GM19351 (cell line): ENCODE measurements around the gene NAP1L4.

Source experiments
- ATAC-seq: cut with Tn5 transposase; IDR thresholded peaks from one replicate; pipeline ENCODE4 v1.9.1; 2021; ENCODE audit warnings: mild to moderate bottlenecking, moderate library complexity; ENCODE audit not compliant: unreplicated experiment

NAP1L4 gene

DNA sequence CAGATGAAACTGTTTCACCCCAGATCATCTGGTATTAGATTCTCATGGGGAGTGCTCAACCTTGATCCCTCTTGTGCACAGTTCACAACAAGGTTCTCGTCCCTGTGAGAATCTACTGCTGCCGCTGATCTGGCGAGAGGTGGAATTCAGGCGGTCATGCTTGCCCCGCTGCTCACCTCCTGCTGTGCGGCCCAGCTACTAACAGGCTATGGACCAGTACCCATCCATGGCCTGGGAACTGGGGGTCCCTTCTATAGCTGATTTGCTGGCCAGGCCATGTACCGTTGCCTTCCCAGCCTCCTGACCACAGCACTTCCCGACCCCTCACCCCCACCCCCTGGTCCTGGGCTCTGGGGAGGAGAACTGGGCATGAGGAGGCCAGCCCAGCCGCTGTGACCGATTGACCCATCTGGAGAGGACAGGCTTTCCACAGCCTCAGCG lies 65.5 kb downstream of the NAP1L4 start:
- ATAC-seq, result no peak

DNA sequence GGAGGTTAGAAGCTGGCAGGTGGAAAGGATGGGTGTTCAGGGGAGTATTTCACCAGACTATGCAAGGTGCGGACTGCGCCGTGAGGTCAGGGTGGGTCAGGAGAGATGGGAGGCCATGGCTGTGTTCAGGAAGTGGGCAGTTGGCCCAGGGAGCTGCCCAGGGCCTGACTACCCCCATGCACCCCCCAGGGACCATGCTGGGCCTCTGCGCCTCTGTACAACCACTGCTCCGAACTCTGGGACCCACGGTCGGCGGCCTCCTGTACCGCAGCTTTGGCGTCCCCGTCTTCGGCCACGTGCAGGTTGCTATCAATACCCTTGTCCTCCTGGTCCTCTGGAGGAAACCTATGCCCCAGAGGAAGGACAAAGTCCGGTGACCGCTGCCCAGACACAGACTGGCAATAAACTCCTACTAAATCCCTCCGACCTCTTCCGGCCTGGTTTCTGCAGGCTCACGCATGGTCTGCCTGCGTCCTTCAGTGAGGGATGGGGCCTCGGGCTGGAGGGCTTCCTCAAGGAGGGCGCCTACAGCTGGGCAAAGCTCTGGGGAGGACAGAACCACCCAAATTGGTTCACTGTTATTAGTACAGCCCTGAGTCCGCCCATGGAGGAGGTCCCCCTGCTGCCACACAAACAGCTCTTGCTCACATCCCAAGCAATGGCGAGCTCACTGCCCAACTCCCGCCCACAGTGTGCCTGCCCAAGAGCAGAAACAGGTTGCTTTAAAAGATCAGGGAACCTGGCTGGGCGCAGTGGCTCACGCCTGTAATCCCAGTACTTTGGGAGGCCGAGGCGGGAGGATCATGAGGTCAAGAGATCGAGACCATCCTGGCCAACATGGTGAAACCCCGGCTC lies 67.1 kb downstream of the NAP1L4 start:
- no peak for ATAC-seq

DNA sequence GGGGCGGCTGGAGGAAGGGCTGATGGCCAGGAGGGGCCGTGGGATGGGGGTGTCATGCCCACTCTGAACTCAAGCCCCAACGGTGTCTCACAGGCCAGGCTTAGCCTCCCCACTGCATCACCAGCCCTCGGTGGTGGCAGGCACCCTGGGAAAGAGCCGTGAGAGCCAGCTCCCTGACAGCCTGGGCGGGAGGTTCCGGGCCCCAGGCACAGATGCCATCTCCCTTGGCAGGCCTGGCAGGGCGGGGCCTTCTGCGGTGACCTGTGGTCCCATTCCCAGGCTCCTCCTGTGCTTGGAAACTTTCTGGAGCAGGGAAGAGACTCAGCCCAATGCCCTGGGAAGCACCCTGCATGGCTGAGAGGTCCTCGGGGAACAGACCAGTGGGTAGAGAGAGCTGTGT lies 67.7 kb downstream of the NAP1L4 start:
- no peak for ATAC-seq

DNA sequence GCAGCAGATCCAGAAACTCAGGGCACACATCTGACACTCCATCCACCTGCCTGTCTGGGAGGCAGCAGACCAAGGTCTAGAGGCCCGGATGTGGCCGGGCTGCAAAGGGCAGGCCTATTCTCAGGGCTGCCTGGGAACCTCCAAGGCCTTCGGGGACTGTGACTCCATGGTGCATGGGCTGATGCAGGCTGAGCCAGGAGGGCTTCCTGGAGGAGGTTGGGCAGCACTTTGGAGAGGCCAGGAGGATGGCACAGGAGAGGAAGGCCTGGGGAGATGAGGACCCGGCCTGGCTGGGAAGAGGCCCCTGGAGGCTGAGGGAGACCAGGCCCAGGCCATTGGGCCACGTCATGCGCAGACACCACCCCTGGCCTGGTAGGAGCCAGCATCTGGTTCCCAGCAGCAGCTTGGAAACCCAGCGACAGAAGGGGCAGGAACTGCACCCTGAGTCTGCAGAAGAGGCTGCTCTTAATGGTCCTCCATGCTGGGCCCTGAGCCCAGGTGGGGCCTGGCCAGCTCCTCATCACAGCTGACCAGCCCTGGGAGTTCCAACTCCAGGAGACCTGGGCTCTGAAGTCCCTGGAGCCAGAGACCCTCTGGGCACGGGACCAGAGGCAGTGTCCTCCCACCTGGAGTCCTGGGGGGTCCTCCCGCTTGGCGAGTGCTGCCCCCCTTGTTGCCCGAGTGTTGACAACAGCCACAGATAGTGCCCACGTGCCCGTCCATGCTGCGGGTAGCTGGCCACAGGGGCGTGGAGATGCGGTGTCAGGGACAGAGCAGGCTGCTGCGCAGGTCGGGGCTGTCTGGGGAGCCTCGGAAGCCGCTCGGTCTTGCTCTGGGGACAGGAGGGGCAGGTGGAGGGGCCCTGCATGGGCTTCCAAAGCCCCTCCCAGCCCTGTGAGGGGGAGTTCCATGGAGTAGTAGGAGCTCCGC lies 68.4 kb downstream of the NAP1L4 start:
- no peak for ATAC-seq

DNA sequence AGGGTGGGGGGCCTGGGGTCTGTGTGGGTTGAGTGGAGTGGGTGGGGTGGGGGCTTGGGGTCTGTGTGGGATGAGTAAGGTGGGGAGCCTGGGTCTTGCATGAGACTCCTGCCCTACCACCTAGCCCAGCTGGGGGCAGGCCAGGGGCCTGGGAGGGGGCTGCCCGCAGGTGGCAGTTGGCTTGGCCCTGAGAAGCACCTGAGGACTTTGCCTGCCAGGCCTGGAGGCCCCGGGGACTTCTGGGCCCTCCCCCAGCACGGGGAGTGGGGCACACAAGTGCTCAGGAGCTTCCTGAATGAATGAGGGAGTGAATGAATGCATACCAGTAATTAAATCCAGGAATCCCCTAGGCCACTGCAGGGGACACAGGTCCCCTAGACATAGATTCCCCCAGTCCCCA lies 69.5 kb downstream of the NAP1L4 start:
- ATAC-seq, result no peak

DNA sequence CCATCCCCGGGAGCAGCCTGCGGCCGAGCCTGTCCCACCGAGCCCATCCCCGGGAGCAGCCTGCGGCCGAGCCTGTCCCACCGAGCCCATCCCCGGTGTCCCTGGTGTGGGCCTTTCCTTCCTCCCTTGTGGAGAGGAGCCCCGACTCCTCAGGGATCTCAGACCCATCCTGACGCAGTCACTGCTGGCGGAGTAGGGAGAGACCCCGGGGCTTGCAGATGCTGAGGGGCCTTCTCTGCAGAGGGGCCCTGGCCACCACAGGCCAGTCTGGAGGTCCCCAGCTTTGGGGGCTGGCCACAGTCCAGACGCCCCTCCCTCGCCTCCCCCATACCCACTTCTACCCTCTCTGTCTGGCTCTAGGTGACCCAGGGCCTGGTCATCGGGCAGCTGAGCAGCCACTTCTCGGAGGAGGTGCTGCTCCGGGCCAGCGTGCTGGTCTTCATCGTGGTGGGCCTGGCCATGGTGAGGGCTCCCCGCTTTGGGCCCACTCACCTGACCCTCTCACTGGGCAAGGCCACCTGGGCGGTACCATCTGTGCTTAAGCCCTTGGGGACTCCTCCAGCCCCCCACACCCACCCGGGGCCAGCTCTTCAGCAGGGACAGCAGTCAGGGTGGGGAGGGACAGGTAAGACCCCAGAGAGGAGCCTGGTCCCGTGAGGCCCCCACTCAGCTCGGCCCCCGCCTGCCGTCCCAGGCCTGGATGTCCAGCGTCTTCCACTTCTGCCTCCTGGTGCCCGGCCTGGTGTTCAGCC lies 70.2 kb downstream of the NAP1L4 start:
- no peak for ATAC-seq

DNA sequence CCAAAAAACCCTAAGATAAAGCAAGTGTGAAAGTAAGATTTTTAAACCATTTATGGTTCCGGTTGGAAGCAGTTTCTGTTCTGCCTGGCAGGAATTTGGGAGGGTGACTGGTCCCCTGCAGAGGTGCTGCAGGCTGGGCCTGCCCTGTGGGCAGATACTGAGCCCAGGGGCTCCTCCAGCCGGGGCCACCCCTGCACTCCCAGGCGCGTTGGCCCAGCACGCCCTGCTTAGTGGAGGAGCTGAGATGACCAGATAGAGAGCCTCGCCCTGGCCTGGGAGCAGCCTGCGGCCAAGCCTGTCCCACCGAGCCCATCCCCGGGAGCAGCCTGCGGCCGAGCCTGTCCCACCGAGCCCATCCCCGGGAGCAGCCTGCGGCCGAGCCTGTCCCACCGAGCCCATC lies 70.9 kb downstream of the NAP1L4 start:
- no peak for ATAC-seq

DNA sequence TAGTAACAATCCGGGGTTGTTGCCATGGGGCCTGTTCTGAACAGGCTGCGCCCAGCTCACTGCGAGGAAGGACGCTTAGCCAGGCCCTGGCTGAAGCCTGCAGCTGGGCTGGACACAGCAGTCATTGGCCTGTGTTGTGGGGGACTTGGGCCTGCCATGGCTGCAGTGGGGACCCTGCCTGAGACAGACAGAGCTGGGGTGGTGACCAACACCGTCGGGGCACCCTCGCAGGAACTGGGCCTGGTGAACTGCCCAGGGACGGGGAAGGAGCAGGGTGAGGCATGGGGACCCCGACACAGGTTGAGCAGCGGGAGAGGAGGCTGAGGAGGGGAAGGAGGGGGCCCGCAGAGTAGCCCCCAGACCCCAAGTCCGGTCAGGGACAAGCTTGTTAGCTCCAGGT lies 71.8 kb downstream of the NAP1L4 start:
- ATAC-seq, result no peak

DNA sequence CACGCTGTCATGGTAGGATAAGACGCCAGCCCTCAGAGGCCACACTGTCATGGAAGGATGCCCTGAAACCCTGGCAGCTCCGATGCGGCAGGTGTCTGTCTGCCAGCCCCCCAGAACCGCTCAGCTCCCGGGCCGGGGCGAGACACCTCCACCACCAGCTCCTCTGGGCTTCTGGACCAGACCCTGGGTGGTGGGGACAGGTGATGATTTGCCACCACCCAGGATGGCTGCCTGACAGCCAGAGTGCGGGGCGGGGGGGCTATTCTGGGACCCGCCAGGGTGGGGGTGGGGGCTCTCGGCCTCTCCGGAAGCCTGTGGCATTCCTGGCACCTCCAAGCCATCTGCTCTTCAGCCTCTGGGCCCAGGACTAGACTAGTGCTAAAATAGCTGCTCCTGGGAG lies 72.3 kb downstream of the NAP1L4 start:
- no peak for ATAC-seq

DNA sequence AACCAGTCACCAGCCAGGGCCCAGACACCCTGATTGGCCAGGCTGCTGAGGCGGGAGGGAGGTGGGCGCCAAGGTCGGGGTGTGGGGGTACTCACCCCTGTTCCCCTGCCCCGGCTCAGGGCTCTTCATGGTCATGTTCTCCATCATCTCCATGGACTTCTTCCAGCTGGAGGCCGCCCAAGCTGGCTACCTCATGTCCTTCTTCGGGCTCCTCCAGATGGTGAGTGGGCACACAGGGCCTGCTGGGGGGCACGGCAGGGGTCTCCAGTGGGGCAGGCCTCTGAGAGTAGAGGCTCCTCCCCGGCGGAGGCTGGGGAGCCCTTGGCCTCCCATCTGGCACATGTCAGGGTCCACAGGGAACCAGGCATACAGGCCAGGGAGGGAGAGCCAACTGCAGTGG lies 72.9 kb downstream of the NAP1L4 start:
- ATAC-seq, result no peak

DNA sequence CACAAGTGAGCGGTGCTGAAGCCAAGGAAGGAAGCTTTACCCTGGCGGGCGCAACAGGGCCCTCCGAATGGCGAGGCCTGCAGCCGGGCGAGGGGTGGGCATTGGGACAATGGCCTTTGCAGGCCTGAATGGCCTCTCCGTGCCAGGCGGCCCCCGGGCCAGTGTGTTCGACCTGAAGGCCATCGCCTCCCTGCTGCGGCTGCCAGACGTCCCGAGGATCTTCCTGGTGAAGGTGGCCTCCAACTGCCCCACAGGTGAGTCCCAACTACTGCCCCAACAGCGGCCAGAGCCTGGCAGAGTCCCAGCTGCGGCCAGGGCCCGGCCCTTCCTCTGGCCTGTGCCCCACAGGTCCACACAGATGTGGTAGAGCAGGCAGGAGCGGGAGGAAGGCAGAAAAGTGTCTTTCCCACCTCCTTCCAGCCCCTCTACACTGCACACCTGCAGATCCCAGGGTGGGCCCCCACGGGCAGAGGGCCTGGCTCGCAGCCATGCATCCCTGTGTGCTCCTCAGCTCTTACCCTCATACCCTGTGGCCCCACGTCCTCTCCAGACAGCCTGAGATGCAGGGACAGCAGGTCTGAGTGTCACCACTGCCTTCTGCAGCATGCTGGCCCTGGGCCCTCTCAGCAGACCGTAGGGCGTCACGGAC lies 74.2 kb downstream of the NAP1L4 start:
- ATAC-seq, result no peak

DNA sequence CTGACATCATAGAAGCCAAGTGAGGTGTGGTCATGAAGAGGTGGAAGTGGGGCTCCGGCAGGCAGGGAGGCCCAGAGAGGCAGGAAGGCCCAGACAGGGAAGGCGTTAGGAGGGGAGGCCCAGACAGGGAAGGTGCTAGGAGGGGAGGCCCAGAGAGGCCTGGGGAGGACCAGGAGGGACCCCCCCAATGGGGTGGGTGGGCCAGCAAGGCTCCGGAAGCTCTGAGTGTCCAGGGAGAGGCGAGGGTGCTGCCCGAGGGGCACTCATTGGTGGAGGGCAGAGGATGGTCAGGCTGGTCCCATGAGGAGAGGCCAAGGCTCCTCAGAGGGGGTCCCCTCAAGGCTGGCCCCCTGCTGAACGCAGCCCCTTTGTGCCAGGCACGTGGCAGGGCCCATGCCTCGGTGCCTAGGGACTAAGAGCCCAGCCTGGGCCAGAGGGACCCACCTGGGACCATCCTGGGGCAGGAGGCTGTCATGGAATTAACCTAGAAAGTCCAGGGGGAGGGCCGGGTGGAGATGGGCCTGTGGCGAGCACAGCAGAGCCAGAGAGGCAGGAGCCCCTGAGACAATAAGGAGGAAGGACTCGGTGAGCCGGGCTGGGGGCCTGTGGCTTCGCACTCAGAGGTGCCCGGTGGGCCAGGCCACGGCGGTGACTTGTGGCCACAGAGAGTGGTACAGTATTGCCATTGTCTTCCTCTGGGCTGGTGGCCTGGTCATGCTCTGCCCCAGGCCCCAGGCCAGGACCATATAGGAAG lies 75.1 kb downstream of the NAP1L4 start:
- no peak for ATAC-seq

DNA sequence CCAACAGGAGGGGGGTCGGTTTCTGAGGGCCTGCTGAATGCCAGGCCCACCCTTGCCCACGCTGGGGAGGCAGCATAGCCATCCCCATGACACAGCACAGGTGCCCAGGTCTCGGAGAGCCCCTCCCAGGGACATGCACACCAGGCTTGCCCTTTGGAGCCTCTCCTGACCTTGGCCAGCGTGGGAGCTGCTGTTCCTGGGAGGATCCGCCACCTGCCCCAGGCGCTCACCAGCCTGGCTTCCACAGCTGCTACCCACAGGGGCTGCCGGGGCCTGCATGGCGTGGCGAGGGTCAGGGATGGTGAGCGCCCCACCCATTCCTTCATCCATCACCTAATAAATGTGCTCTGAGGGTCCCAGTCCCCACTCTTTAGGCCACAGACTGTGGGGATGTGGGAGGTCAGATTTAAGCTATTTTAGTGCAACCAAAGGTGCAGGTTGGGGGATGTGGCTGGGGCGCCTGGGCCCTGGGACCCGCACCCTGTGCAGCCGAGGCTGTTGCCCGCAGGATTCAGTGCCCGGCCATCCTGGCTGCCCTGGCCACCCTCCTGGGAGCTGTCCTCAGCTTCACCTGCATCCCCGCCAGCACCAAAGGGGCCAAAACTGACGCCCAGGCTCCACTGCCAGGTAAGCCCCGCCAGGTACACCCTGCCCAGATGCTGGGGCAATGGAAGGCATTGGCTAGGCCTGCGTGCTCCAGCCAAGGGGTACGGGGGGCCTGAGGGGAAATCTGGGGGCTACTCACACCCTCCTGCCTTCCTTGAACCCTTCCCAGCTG lies 75.8 kb downstream of the NAP1L4 start:
- ATAC-seq, result no peak

DNA sequence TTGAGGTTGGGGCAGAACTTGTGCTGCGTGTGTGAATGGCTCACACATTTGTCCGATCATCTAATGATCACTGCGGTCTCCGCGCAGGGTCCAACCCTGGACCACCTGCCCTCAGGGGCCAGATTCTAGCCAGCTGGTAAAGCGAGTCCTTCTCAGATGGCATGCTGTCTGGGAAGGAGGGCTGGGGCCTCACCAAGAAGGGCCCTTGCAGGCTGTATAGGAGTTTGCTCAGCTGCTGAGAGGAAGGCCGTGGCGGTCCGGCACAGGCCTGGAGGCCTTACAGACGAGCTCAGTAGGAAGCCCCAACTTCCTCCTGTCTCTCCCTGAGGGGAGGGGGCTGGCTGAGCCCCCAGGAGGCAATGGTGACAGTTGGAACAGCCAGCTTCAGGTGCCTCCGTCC lies 76.7 kb downstream of the NAP1L4 start:
- no peak for ATAC-seq

DNA sequence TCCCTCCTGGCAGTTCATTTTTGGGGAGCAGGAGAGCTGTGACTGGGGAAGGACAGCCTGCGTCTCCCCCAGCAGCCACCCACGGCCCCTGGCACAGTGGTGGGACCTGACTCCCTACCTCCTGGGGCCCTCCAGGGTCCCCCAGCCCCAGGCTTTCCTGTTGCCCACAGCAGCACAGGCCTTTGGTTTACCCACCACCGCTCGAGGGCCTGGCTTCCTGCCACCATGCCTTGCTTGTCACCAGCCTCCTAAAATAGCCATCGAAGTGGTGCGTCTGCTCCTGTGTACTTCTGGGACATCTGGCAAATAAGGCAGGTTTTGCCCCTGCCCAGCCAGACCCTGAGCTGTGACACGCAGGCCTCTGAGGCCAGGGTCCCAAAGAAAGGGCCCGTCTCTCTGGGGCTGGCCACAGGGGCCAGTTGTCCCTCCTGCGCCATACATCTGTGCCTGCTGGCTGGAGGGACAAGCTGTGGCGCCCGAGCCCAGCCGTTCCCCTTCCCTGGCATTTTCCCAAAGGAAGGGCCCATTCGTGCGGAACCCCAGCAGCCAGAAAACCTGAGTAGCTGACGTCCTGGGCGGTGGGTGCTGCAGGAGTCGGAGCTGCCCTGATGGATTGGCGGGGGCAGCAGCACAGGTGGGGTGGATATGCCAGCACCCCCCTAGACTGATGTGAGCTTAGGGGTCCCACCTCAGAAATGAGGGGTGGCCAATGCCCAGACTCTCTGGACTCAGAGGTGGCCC lies 77.5 kb downstream of the NAP1L4 start:
- ATAC-seq, result no peak

DNA sequence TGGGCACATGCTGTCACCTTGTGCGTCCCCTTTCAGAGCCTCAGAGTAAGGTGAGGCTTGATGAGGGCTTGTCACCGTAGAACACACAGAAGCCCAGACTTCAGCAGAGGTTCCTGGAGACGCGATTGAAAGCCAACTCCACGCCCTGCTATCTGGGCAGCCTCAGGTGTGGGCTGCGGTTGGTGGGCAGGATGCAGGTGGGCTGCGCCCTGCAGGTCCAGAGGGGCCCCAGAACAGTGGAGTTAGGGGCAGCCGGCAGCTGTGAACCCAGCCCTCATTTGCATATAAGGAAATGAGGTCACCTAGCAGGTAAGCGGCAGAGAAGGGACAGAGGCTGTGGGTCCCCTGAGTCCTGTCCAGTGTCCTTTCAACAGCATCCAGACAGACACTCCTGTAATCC lies 78.4 kb downstream of the NAP1L4 start:
- ATAC-seq, result no peak

DNA sequence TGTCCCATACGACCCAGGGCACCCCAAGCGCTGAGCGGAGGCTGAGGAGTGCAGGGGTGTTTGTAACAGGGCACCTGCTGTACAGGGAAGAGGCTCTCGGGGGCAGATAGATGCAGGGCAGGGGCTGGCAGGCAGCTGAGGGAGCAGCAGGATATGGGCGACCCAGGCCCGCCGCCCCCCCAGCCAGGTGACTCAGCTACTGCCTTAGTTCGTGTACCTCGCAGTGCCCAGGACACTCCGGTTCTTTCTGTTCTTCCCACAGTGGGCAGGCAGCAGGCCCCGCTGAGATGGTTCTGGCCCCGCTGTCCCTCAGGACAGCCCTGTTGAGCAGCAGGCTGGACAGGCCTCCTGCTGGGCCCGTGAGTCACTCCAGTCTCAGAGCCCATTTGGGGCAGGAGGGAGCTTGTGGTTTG lies 79.1 kb downstream of the NAP1L4 start:
- ATAC-seq, result no peak

DNA sequence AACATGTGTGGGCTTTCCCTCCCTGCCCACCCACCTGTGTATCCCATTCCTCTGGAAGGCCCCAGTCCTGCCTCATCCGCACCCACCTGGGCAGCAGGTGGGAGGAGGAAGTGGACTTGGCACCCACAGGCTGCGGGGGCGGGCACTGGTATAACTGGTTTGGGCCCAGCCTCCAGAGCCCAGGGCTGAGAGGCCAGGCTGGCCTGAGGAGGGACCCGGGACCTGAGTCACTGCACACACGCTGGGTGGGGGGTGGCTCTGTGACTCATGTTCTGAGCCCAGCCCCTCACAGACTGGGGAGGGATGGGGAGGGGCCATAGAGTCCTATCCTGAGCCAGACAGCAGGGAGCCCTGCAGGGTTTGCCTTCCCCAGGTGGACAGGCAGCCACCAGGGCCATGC lies 79.6 kb downstream of the NAP1L4 start:
- no peak for ATAC-seq
